ENCODE measurements around the gene SATB1.
"Not testable (repeated sequence)": the region's sequence is repeated elsewhere in the genome, so short reads cannot be mapped to it uniquely, and the experiment has no call there.

SATB1 gene

DNA sequence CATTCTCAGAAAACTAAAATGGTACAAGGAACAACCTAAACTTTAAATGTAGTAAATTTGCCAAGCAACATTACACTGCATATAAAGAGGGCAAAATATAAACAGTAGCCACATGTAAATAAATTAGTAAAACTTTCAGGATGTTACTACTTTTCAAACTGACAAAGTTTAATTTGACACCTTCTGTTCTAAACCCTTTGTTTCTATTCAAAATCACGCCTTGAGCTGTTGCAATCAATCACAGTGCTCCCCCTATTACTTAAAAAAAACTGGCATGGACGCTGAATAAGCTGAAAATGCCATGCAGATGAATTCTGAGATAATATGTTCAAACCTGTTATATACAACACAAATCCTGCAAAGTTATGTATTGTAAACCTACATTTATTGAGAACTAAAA is 69.3 kb downstream of the SATB1 start:
- in situ Hi-C loops (cut with HindIII; ENCODE audit: low sequenced_read_pairs), result no loop called here

DNA sequence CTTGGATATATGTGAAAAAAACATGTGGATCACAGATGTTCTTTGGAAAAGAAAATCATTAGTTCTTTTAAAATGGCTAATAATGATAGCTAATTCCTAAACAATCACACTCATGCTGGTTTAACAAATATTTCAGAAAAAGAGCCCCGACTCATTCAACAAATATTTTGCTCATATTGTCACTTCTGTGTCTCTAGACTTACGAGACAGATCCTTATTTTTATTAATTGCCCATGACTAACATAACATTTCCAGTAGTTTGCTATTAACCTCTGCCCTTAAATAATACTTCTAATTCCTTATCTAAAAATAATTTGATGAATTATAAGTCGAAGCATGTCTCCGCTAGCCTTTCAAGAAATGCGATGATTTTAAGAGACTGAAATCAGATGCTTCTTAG is 70.4 kb downstream of the SATB1 start:
- in situ Hi-C loops (cut with HindIII; ENCODE audit: low sequenced_read_pairs), result no loop called here

DNA sequence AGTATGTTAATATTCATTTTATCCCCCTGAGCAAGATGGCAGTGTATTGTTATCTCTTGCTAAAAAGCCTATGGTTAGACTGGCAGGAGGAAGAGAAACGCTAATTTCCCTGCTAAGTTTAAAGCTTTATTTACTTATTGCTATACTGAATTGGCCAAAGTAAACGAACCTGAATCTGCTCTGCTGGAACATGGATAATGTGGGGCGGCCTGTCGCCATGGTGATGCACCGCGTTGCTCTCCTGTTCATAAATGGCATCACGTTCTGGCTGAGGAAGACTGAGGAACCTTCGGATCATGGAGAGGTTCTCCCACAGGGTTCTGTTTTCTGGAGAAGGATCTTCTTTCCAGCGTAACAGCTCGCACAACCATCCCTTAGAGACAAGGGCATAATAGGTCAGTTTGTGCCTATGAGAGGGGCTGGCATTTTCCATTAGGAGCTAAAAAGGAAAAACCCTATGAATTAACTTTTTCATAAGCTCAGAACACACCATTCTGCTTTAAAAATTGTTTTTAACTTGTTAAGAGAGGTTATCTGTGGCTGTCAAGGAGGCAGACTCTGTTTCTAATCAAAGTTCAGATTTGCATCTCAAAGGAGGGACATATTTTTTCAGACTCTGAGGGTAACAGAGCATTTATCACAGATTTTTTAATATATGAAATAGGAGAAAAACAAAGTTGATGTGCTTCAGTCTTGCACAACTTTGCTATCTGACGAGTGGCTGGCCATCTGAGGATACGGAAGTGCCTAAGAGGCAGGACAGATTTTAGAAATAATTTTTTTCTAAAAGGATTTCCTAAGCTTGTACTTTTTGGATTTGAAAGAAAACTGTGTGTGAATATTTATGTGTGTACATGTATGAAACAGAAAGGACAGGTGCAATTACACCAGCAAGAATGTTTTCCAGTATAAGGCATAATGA is 73.1 kb downstream of the SATB1 start:
- in situ Hi-C loops (cut with HindIII; ENCODE audit: low sequenced_read_pairs), result no loop called here

DNA sequence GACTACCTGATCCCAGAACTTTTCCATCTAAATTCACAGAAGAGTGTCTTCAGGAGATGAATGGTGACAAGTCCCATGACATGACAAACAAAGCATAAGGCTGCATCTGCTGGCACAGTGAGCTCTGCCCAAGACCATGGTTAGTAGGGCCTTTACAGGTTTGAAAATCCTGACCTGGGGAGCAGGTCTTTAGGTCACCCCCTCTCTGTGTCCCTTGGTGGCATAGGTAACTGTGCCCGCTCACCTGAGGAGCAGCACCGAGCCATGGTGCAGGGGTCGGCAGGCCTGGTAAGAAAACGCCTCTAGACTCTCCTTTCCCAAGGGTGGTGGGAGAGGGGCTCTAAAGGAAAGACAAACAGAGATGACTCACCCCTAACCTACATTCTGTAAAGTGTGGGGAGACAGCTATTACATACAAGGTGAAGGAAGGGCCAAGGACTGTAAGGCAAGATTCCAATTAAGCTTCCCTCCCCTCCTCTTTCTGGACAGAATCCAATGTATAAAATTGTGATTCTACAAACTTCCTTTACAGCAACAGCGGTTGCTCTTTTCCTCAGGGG is 74.0 kb downstream of the SATB1 start:
- in situ Hi-C loops (cut with HindIII; ENCODE audit: low sequenced_read_pairs), result no loop called here

DNA sequence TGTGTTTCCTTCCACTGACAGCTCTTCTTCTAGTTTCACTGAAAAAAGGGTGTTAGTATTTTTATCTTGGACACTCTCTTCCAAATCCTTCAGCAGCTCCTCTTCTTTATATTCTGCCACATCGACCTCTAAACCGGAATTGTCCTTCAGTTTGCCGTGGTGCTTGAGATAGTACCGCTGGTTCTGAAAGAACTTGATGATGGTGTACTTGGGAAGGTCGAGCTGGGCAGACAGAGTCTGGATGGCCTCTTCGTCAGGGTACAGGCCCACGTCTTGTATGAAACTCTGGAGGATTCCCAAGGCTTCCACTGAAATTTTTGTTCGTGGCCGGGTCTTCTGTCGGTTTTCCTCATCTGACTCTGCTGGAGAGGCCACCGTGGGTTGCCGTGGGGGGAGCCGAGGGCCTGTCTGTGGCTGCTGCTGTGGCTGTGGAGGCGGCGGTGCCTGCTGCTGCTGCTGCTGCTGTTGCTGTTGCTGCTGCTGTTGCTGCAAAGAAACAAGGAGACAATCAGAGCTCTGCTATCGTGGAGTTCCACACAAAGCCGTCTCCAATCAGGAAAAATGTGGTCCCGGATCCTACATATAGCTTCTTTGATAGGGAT is 75.8 kb downstream of the SATB1 start:
- in situ Hi-C loops (cut with HindIII; ENCODE audit: low sequenced_read_pairs), result no loop called here

DNA sequence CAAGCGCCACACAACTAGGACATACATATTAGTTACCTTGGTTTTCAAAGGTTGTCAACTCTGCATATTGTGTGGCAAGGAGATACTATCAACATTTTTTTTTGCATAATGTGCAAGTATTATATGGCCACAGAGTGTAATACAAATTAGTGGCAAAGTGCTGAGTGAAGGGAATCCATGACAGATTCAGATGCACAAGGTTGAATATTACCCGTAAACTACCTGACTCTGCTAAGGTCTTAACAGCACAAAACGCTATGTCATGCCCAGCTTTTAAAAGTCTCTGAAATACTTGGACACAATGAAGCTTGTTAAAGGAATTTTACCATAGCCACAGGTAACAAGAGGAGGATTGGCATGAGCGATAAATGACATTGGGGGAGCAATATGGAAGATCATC is 79.0 kb downstream of the SATB1 start:
- in situ Hi-C loops (cut with HindIII; ENCODE audit: low sequenced_read_pairs), result no loop called here

DNA sequence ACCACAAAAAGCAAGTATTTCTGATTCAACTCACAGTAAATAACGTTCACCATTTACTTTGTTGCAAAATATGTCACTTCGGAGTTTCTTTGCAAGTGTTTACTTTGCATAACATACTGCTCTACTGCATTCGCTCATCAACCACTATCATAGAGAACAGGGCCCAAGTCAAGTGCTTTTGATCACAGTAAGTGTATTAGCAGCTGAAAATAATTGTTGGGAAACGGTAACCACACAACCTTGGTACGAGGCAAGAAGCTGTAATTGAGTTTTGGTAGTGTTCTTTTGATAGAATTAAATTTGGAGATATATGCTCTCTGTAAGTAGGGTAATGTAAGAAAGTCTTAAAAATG is 80.1 kb downstream of the SATB1 start:
- in situ Hi-C loops (cut with HindIII; ENCODE audit: low sequenced_read_pairs), result no loop called here

DNA sequence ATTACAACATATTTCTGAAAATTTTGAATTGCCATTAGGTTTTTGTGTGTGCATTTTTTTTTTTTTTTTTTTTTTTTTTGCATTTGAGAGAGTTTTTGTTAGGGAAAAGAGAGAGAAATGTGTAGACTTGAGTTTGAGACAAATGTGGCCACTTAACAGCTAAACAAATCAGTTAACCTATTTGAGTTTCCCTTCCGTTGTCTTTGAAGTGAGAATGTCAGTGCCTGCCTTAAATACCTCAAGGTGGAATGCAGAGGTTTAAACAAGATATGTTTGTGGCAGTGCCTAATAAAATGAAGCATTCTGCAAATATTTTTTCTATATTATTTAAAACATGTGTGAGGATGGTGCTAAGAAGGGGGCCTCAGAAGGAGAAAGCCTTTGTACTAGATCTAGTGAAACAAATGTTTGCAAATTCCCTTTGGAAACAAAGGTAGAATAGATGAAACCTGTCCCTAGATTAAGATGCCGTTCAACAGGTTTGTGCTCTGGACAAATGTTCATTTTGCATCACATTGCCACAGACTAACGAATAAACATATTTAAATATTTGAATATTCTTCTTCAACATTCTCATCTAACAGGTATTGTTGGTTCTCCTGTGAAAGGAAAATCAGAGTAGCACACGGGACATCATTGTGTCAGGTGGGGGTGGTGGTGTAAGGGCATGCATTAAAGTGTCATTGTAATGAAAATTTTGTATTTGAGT is 80.7 kb downstream of the SATB1 start:
- in situ Hi-C loops (cut with HindIII; ENCODE audit: low sequenced_read_pairs), result no loop called here

DNA sequence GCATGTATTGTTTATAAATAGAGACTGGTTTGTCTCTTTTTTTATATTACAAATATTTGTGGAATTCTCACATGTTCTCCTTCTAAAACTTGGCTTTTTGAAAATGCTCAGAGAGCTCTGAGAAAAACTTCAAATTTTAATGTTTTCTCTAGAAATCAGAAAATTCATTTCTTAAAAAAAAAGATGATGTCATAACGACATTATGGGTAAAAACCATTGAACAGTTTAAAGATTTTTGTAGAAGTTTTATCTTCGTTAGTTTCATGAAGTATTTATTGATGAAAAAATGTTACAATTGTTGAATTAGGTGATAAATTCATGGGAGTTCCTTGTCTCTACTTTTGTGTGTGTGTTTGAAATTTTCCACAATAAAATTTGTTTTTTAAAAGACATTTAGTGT is 81.3 kb downstream of the SATB1 start:
- in situ Hi-C loops (cut with HindIII; ENCODE audit: low sequenced_read_pairs), result no loop called here

DNA sequence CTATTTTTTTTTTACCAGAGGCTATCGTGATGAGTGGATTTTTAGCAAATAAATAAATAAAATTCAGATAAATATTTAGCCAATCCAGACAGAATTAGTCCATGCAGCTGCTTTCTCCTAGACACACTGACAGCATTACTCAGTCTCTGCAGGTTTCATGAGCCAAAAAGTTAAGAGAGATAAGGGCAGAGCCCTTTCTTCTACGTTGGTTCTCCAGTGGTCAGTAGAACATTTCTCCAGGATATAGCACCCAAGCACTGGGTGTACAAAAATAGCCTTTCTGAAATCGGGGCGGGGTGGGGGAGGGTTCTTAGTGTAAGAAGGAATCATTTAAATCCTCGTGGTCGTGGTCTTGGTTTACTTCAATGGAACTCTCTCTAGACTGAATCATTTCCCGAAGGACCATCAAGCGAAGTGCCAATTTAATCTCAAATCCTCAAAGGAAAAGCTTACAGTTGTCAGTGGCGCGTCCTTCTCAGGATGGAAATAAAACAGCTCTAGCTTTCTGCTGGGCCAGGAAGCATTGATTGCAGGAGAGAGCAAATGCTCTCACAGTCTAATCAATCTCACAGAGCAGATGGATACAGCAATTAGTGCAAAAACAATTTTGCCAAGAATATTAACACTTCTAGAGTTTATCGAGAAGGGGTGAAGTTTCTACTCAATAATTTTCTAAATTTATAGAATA is 86.2 kb downstream of the SATB1 start:
- in situ Hi-C loops (cut with HindIII; ENCODE audit: low sequenced_read_pairs), result no loop called here

DNA sequence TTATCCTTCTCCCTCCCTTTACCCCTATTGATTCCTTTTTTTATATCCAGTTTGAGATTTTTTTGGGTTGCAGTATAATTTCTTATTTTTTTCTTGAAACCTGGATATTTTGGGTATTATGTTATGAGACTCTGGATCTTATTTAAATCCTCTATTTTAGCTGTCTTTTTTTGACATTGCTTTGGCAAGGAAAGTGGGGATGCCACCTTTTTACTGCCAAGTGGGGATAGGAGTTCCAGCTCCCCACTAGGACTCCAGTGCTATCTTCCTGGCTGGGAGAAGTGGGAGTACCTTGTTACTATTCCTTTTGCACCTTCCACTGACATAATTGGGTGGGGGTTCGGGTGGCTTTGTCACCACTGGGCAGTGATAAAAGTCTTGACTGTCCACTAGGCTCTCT is 87.9 kb downstream of the SATB1 start:
- in situ Hi-C loops (cut with HindIII; ENCODE audit: low sequenced_read_pairs), result no loop called here

DNA sequence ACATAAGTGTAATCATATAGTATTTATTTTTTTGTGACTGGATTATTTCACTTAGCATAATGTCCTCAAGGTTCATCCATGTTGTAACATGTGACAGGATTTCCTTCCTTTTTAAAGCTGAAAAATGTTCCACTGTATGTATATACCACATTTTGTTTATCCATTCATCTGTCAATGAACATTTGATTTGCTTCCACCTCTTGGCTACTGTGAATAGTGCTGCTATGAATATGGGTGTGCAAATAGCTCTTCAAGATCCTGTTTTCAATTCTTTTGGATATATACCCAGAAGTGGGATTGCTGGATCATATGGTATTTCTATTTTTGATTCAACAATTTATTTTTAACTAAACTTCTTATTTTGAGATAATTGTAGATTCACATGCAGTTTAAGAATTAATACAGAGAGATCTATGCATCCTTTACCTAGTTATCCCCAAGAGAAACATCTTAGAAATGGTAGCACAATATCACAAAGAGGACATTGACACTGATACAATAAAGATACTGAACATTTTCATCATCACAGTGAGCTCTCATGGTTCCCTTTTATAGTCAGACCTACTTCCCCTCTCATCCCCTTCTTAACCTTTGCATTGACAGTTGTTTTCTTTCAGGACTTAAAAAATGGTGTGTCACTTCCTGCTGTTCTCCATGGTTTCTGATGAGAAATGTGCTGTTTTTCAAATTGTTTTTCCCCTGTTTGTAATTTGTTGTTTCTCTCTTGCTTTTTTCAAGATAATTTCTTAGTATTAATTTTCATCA is 90.1 kb downstream of the SATB1 start:
- in situ Hi-C loops (cut with HindIII; ENCODE audit: low sequenced_read_pairs), result no loop called here

DNA sequence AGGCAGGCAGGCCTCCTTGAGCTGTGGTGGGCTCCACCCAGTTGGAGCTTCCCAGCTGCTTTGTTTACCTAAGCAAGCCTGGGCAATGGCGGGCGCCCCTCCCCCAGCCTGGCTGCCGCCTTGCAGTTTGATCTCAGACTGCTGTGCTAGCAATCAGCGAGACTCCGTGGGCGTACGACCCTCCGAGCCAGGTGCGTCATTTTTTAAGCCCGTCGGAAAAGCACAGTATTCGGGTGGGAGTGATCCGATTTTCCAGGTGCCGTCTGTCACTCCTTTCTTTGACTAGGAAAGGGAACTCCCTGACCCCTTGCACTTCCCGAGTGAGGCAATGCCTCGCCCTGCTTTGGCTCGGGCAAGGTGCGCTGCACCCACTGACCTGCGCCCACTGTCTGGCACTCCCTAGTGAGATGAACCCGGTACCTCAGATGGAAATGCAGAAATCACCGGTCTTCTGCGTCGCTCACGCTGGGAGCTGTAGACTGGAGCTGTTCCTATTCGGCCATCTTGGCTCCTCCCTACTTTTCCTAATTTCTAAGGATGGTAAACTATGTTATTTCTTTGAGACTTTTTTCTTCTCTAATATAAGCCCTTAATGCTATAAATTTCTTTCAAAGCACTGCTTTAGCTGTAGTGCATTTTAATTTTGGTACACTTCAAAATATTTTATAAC is 94.2 kb downstream of the SATB1 start:
- in situ Hi-C loops (cut with HindIII; ENCODE audit: low sequenced_read_pairs), result not testable (repeated sequence)

DNA sequence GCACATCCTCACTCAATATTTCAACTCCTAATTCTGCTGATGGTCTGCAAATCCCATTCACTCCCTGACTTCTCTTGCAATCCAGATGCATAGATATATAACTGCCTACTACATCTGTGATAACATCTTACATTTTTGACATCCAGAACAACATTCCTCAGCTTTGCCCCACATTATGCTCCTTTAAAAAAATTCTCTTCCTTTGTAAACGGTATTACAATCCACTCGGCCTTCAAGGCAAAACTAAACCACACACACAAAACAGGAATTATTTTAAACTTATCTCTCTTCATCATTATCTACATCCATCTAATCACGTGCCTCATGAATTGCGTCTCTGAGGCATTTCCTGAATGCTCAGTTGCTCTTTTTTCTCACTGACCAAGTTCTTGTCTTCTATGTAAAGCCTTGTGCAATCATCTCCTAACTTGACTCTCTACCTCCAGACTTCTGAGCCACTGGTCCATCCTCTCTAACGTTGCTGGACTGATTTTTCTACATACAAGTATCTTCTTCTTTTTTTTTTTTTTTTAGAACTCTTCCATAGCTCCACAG is 117.0 kb downstream of the SATB1 start:
- in situ Hi-C loops (cut with HindIII; ENCODE audit: low sequenced_read_pairs), result no loop called here

DNA sequence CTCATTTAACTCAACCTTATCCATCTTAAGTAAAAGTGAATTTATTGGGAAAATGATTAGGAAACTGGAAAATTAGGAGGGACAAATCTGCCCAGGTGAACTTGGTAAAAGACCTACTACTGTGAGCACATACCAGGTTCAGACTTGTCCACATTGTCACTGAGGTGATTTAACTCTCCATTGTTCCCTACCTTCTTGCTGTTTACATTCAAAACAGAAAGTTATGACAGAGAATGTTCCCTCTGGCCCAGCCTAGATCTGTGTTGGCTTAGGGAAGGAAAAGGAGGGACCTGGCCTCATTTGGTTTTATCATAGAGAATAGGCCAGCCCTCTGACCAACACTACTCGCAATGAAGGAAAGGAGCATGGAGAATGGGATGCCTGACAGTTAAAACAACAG is 117.6 kb downstream of the SATB1 start:
- in situ Hi-C loops (cut with HindIII; ENCODE audit: low sequenced_read_pairs), result no loop called here

DNA sequence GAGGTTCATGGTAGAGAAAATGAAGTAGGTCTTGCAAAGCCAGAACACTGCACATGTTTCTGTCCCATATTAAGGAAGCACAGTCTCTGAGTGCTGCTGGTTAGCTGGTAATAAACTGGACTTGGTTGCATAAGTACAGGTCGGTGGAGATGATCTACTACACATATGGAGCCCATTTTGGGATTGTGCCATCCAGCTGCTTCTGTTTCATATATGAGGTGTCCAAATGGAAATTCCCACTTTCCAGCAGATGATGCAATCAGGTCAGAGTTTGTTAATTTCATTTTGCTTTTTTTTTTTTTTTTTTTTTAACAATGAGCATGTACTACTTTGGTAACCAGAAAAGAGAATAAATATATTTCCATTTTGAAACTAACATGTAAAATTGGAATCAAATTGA is 122.6 kb downstream of the SATB1 start:
- in situ Hi-C loops (cut with HindIII; ENCODE audit: low sequenced_read_pairs), result no loop called here

DNA sequence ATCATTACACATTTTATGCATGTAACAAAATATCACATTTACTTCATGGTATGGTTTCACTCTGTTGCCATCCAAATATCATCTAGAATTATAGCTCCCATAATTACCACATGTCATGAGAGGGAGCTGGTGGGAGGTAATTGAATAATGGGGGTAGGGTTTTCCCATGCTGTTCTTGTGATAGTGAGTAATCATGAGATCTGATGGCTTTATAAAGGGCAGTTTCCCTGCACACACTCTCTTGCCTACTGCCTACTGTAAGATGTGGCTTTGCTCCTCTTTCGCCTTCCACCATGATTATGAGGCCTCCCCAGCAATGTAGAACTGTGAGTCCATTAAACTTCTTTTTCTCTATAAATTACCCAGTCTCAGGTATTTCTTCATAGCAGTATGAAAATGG is 123.4 kb downstream of the SATB1 start:
- in situ Hi-C loops (cut with HindIII; ENCODE audit: low sequenced_read_pairs), result no loop called here

DNA sequence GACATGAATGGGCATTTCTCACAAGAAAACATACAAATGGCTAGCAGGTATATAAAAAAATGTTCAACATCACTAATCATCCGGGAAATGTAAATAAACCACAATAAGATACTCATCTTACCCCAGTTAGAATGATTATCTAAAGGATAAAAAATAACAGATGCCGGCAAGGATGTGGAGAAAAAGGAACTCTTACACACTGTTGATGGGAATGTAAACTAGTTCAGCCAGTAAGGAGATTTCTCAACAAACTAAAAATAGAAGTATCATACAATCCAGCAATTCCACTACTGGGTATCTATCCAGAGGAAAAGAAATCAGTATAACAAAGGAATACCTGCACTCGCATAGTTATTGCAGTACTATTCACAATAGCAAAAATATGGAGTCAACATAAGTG is 124.2 kb downstream of the SATB1 start:
- in situ Hi-C loops (cut with HindIII; ENCODE audit: low sequenced_read_pairs), result no loop called here

DNA sequence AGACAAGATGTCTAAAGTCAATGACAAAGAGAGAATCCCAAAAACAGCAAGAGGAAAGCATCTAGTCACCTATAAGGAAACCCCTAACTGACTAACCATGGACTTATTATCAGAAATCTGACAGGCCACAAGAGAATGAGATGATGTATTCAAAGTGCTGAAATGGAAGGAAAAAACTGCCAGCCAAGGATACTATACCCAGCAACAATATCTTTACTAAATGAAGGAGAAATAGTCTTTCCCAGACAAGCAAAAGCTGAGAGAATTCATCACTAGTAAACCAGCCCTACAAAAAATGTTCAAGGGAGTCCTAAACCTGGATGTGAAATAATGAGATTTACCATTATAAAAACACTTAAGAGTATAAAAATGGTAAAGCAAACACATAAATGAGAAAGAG is 128.0 kb downstream of the SATB1 start:
- in situ Hi-C loops (cut with HindIII; ENCODE audit: low sequenced_read_pairs), result no loop called here

All from DLD1 (cell line).